ENCODE data around the gene HEPACAM2. TPM values are rescaled to one million over a fixed set of nuclear protein-coding genes. Genes with fewer than 3 reads are reported as not detected.
A peak's percentile ranks its signal among the peaks of the same experiment; 100 is the strongest.

HEPACAM2 gene
- not detected for total RNA-seq
- 0 reads per million in 2 donors for total RNA-seq

DNA sequence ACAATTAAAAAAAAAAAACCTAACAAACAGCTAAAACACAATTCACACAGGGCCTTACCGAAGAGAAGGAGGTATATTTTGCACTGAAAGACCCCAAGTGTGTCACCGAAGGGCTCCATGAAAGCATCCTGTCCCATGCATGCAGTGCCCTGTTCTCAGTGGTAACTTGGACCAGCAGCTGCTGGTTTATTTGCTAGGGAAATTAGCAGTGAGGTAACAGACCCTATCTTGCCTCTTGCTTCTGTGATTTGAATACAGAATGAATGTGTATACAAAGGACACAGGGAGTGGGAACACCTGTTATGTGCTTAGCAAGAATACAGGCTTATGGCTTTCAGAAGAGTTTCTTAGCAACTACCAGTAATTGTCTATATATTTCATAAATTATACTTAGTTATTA is at the start of gene HEPACAM2:
HEPACAM2 (minus strand) TSS at position 160 of the 400 bp plus-strand sequence.
- no peaks in the 10 kb centered on the region for H3K36me3 Mint-ChIP-seq (ENCODE audit: low read depth)
- H3K4me1 Mint-ChIP-seq, result peaks cover 3% of the 10 kb centered on the region
- H3K4me3 Mint-ChIP-seq, result no peak within 1 kb of the TSS
- no peak within 1 kb of the TSS for H3K27ac Mint-ChIP-seq
- no peaks in the 10 kb centered on the region for H3K27me3 Mint-ChIP-seq
- ATAC-seq, result no peak
- no peaks in the 10 kb centered on the region for H3K9me3 ChIP-seq (ENCODE audit: control insufficient read depth, low read length, poor library complexity, severe bottlenecking)
- DNase-seq, result no peak

DNA sequence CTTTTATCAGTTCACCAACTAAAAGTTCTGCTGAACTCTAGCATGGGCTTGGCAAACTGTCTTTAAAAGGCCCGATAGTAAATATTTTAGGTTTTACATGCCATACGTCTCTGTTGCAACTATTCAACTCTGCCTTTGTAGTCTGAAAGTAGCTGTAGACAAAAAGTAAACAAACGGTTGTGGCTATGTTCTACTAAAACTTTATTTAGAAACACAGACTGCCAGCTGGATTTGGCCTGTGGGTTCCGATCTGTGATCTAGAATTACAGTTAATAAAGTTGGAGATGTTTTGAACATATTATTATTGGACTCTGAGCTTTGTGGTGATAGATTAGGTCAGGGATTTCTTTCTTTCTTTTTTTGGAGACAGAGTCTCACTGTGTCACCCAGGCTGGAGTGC is 39.0 kb upstream of the HEPACAM2 start:
- Mint-ChIP-seq H3K4me3 (no peak overlapping the region), H3K36me3 (ENCODE audit: low read depth) (peaks cover 8% of the 10 kb centered on the region), H3K4me1 (peaks cover 9% of the 10 kb centered on the region), H3K27ac (no peak overlapping the region), H3K27me3 (no peaks in the 10 kb centered on the region)
- H3K9me3 ChIP-seq (ENCODE audit: control insufficient read depth, low read length, poor library complexity, severe bottlenecking), result no peaks in the 10 kb centered on the region
- DNase-seq (no peak), ATAC-seq (no peak)

DNA sequence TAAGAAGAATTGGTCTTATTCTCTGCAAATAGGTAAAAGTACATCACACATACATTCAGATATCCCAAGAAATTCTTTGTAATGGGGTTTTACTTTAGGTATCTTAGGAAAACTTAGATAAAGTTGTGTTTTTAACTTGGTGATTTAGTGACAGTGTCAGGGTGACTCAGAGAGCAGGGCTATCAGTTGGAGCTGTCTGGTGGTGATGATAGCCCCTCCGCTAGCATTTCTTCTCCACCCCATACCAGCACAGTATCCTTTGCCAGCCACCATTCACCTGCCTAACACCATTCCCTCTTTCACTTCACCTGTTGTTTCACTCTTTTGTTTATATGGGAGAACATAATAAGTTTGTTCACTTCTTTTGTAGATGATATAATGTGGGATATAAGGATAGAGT is 36.3 kb upstream of the HEPACAM2 start:
- no peaks in the 10 kb centered on the region for H3K9me3 ChIP-seq (ENCODE audit: control insufficient read depth, low read length, poor library complexity, severe bottlenecking)
- peaks cover 6% of the 10 kb centered on the region for H3K36me3 Mint-ChIP-seq (ENCODE audit: low read depth)
- no peaks in the 10 kb centered on the region for H3K27me3 Mint-ChIP-seq
- H3K4me1 Mint-ChIP-seq, result peaks cover 2% of the 10 kb centered on the region
- no peak overlapping the region for H3K27ac Mint-ChIP-seq
- ATAC-seq, result no peak
- no peak overlapping the region for H3K4me3 Mint-ChIP-seq
- no peak for DNase-seq

DNA sequence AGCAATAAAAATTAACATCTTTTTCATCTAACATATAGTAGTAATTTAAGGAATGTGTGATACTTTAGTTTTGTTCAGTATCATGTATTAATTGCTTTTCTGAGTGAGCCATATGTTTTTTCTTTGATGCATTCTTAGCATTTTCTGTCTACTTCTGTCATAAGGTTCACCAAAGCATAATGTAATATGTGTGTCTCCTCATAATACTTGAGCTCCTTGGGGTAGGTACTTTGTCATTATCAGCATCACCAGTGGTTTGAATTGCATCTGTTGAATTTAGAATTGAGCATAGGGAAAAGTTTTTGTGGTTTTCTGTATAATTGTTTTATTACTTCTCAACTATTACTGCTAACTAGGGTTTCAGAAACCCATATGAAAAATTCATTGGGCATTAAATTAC is 32.4 kb upstream of the HEPACAM2 start:
- H3K9me3 ChIP-seq (ENCODE audit: control insufficient read depth, low read length, poor library complexity, severe bottlenecking), result no peaks in the 10 kb centered on the region
- Mint-ChIP-seq H3K27me3 (no peaks in the 10 kb centered on the region), H3K27ac (no peak overlapping the region), H3K36me3 (ENCODE audit: low read depth) (peaks cover 8% of the 10 kb centered on the region), H3K4me3 (no peak overlapping the region), H3K4me1 (peaks cover 3% of the 10 kb centered on the region)
- no peak for ATAC-seq
- no peak for DNase-seq

GRCh38 chr7:93249491-93250148 is 23.4 kb upstream of the HEPACAM2 start:
- no peak for ATAC-seq
- no peaks in the 10 kb centered on the region for H3K27me3 Mint-ChIP-seq
- DNase-seq, result no peak
- no peak overlapping the region for H3K4me3 Mint-ChIP-seq
- peaks cover 2% of the 10 kb centered on the region for H3K36me3 Mint-ChIP-seq (ENCODE audit: low read depth)
- no peak overlapping the region for H3K27ac Mint-ChIP-seq
- H3K9me3 ChIP-seq (ENCODE audit: control insufficient read depth, low read length, poor library complexity, severe bottlenecking), result no peaks in the 10 kb centered on the region
- peaks cover 17% of the 10 kb centered on the region for H3K4me1 Mint-ChIP-seq

GRCh38 chr7:93245525-93246432 is 19.5 kb upstream of the HEPACAM2 start:
- peaks cover 2% of the 10 kb centered on the region for H3K36me3 Mint-ChIP-seq (ENCODE audit: low read depth)
- ATAC-seq, result peak; percentile 62
- no peaks in the 10 kb centered on the region for H3K9me3 ChIP-seq (ENCODE audit: control insufficient read depth, low read length, poor library complexity, severe bottlenecking)
- peaks cover 14% of the 10 kb centered on the region for H3K4me1 Mint-ChIP-seq
- no peak for DNase-seq
- peak overlapping the region; percentile 76 for H3K4me3 Mint-ChIP-seq
- peak overlapping the region; percentile 60 for H3K27ac Mint-ChIP-seq
- no peaks in the 10 kb centered on the region for H3K27me3 Mint-ChIP-seq

DNA sequence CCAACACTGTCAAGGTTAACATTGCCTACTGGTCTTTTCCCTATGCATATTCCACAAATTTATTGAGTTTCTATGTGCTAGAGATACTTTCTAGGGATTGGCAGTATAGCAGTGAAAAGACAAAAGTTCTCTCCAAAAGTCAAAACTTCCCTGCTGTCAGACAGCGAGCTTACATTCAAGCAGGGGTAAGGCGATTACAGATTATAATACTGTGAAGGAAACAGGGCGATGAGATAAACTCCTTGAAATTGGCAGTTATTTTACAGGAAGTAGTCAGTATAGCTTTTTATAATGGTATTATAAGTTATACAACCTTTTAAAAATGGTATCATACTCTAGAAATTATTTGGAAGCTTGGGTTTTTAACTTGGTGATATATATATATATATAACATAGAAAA is 15.8 kb upstream of the HEPACAM2 start:
- H3K9me3 ChIP-seq (ENCODE audit: control insufficient read depth, low read length, poor library complexity, severe bottlenecking), result no peaks in the 10 kb centered on the region
- H3K4me1 Mint-ChIP-seq, result peaks cover 8% of the 10 kb centered on the region
- ATAC-seq (no peak), DNase-seq (no peak)
- H3K4me3 Mint-ChIP-seq, result no peak overlapping the region
- H3K36me3 Mint-ChIP-seq (ENCODE audit: low read depth), result peaks cover 2% of the 10 kb centered on the region
- no peaks in the 10 kb centered on the region for H3K27me3 Mint-ChIP-seq
- no peak overlapping the region for H3K27ac Mint-ChIP-seq

- peaks cover 4% of the 10 kb centered on the region for H3K4me1 Mint-ChIP-seq
- no peaks in the 10 kb centered on the region for H3K27me3 Mint-ChIP-seq
- peaks cover 1% of the 10 kb centered on the region for H3K36me3 Mint-ChIP-seq (ENCODE audit: low read depth)
- H3K4me3 Mint-ChIP-seq, result no peak overlapping the region
- no peak overlapping the region for H3K27ac Mint-ChIP-seq
- ATAC-seq (no peak), DNase-seq (no peak)
- no peaks in the 10 kb centered on the region for H3K9me3 ChIP-seq (ENCODE audit: control insufficient read depth, low read length, poor library complexity, severe bottlenecking)
These were observed 13.6 kb upstream of the HEPACAM2 start for GRCh38 chr7:93239824-93240223.

DNA sequence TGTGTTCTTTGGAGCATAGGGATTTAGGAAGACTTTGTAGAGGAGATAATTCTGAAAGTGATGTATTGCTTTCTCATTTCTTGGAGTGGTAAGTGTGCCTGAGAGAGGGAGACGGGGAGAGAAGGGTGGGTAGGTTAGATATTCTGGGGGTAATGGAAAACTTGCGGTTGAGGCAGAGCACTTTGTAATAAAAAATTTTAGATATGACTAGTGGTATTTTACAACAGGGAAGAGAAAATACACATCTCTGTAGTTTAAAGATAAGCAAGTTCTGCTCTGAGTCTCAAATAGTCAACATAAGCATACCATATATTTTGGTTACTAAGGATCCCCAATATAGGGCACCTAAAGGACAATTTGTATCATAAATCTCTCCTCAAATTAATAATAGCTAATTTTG is 12.5 kb upstream of the HEPACAM2 start:
- peak overlapping the region; percentile 59 for H3K27ac Mint-ChIP-seq
- no peaks in the 10 kb centered on the region for H3K36me3 Mint-ChIP-seq (ENCODE audit: low read depth)

DNA sequence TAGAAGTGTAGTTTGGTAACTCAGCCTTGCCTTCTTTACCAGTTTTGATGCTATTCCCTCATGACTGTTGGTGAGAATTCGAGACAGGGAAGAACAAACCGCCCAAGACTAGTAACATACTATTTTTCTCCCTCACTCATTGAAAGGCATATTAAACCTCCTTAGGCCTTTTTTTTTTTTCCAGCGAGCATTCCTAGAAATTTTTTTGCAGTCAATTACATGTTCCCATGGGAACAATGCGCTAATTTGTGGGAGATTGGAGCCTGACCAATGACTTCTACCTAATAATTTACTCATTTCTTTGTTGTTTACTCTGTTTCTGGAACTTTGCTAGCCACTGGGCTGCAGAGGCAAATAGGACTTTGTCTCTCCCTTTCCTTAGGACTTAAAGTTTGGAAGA is 11.9 kb upstream of the HEPACAM2 start:
- peak overlapping the region; percentile 59 for H3K27ac Mint-ChIP-seq
- H3K4me1 Mint-ChIP-seq, result peaks cover 3% of the 10 kb centered on the region
- H3K9me3 ChIP-seq (ENCODE audit: control insufficient read depth, low read length, poor library complexity, severe bottlenecking), result no peaks in the 10 kb centered on the region
- ATAC-seq (no peak), DNase-seq (no peak)
- H3K4me3 Mint-ChIP-seq, result no peak overlapping the region
- no peaks in the 10 kb centered on the region for H3K36me3 Mint-ChIP-seq (ENCODE audit: low read depth)
- no peaks in the 10 kb centered on the region for H3K27me3 Mint-ChIP-seq

More for the DNA sequence above, 12.5 kb upstream of the HEPACAM2 start:
- DNase-seq (no peak), ATAC-seq (no peak)
- Mint-ChIP-seq H3K4me3 (no peak overlapping the region), H3K27me3 (no peaks in the 10 kb centered on the region), H3K4me1 (peaks cover 3% of the 10 kb centered on the region)
- no peaks in the 10 kb centered on the region for H3K9me3 ChIP-seq (ENCODE audit: control insufficient read depth, low read length, poor library complexity, severe bottlenecking)

- H3K27me3 Mint-ChIP-seq, result no peaks in the 10 kb centered on the region
- no peak for DNase-seq
- ATAC-seq, result no peak
- H3K9me3 ChIP-seq (ENCODE audit: control insufficient read depth, low read length, poor library complexity, severe bottlenecking), result no peaks in the 10 kb centered on the region
- H3K27ac Mint-ChIP-seq, result no peak overlapping the region
- H3K4me1 Mint-ChIP-seq, result peaks cover 8% of the 10 kb centered on the region
- H3K36me3 Mint-ChIP-seq (ENCODE audit: low read depth), result no peaks in the 10 kb centered on the region
- no peak overlapping the region for H3K4me3 Mint-ChIP-seq
These were observed 9.3 kb upstream of the HEPACAM2 start for GRCh38 chr7:93235541-93235940.

DNA sequence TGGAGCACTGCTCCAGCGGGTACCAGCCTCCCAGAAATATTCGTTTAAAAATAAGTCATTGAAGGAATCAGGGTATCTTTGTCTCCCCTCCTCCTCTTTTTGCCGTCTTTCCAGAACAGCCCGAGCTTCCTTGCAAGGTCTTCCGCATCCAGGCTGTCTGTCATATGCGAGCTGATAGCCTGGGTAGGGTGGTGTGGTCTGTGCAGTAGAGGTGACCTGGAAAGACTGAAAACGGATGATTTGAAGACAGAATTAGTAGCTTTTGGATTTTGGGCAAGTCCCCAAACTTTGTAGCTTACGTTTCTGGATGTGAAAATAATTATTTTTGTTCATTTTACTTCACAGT is 6.4 kb upstream of the HEPACAM2 start:
- ATAC-seq (no peak), DNase-seq (no peak)
- Mint-ChIP-seq H3K27me3 (no peaks in the 10 kb centered on the region), H3K27ac (peak overlapping the region; percentile 97), H3K4me1 (peaks cover 8% of the 10 kb centered on the region), H3K36me3 (ENCODE audit: low read depth) (no peaks in the 10 kb centered on the region), H3K4me3 (peak overlapping the region; percentile 99)
- no peaks in the 10 kb centered on the region for H3K9me3 ChIP-seq (ENCODE audit: control insufficient read depth, low read length, poor library complexity, severe bottlenecking)

- Mint-ChIP-seq H3K27ac (peak within 1 kb of the TSS; percentile 97), H3K4me1 (peaks cover 8% of the 10 kb centered on the region), H3K36me3 (ENCODE audit: low read depth) (no peaks in the 10 kb centered on the region), H3K4me3 (peak within 1 kb of the TSS; percentile 99), H3K27me3 (no peaks in the 10 kb centered on the region)
- no peaks in the 10 kb centered on the region for H3K9me3 ChIP-seq (ENCODE audit: control insufficient read depth, low read length, poor library complexity, severe bottlenecking)
- ATAC-seq (peak; percentile 98), DNase-seq (peak; percentile 73 to 90 (median 86))
These were observed 5.8 kb upstream of the HEPACAM2 start, which contains the start of gene VPS50 for GRCh38 chr7:93231799-93232672. VPS50 (plus strand) TSS chr7:93232366; CDS start chr7:93232468, 102 bp downstream.

Data from T-helper 17 cell (primary cell).